K562 (cell line): Measurements from ENCODE around the gene MIER2. TPM values are rescaled to one million over a fixed set of nuclear protein-coding genes. Genes with fewer than 3 reads are reported as not detected.

Experiments
- ATAC-seq: fragments of 200-7000 bp; cut with Tn5 transposase; 3 replicates; pipeline ENCODE4 v1.9.1; 2020; ENCODE audit warnings: moderate library complexity
- BruUV-seq: library from RNA; stranded (reverse); fragments of 400-500 nt; replicated peaks from 2 replicates; lab custom pipeline; 2021; lab: Mats Ljungman, UMichigan
- CTCF ChIA-PET: fragments of 300-600 bp; formaldehyde crosslinking; extraction: SDS; loops from one replicate; lab custom pipeline; 2021; ENCODE audit warnings: low intra/inter-chr PET ratio; lab: Yijun Ruan, JAX
- POLR2A ChIA-PET: fragments of 300-600, 350-650 bp; sonication (Branson Sonifier 250); formaldehyde crosslinking; extraction: SDS; loops from one replicate; lab custom pipeline; 2021; ENCODE audit warnings: antibody characterized with exemption, inconsistent platforms; lab: Yijun Ruan, JAX
- DNase-seq, 4 experiments: peaks; one replicate each; pipeline versions ENCODE4 v3.0.0 to v3.0.0-alpha.2; 2011 to 2018; ENCODE audit warnings: low spot score in 3 of 4, mixed read lengths in 3 of 4; ENCODE audit errors: extremely low read depth in 1 of 4
- FAIRE-seq: peaks from 2 replicates; lab custom pipeline; 2011; peaks lifted over from hg19 to GRCh38; lab: Jason Lieb, UNC
- H2AFZ ChIP-seq: 2 replicates; pipeline ENCODE4 v1.6.0; 2011; ENCODE audit warnings: low read depth, low read length, control low read depth, inconsistent platforms
- H3K27ac ChIP-seq: fragments of 200-600 bp; 3 replicates; pipeline ENCODE4 v1.8.0; 2011; ENCODE audit warnings: low read depth, mild to moderate bottlenecking, control low read depth, inconsistent platforms, low read length, moderate library complexity, mixed read lengths; ENCODE audit errors: extremely low read depth
- H3K27me3 ChIP-seq, 2 experiments: fragments of 300-600 bp in 1 of 2; 2 replicates in 1 of 2; 3 replicates in 1 of 2; pipeline versions ENCODE4 v1.6.0 to v1.8.0; 2011; ENCODE audit warnings: inconsistent platforms in 2 of 2, low read length in 2 of 2, mild to moderate bottlenecking in 1 of 2, mixed read lengths in 1 of 2, moderate library complexity in 1 of 2; ENCODE audit not compliant: control insufficient read depth in 2 of 2, insufficient read depth in 2 of 2
- H3K36me3 ChIP-seq: fragments of 300-600 bp; 3 replicates; pipeline ENCODE4 v1.8.0; 2011; ENCODE audit warnings: mild to moderate bottlenecking, low read length, inconsistent platforms; ENCODE audit not compliant: control insufficient read depth, insufficient read depth
- H3K4me1 ChIP-seq, 2 experiments: fragments of 200-600 bp in 1 of 2; replicated peaks in 1 of 2; 2 replicates in 1 of 2; 3 replicates in 1 of 2; pipeline versions ENCODE4 v1.5.1 to v1.8.0; 2011; ENCODE audit warnings: inconsistent platforms in 2 of 2, low read length in 2 of 2, mild to moderate bottlenecking in 1 of 2, mixed read lengths in 1 of 2, moderate library complexity in 1 of 2; ENCODE audit not compliant: control insufficient read depth in 2 of 2, insufficient read depth in 2 of 2
- H3K4me2 ChIP-seq: 2 replicates; pipeline ENCODE4 v1.6.1; 2011; ENCODE audit warnings: low read length, control low read depth, inconsistent platforms, mixed read lengths; ENCODE audit not compliant: insufficient read depth
- H3K4me3 ChIP-seq: fragments of 200-600 bp; sonication (generic), shearing (Covaris generic); 2 replicates; pipeline ENCODE4 v1.5.1; 2016; ENCODE audit warnings: control low read depth, inconsistent platforms
- H3K79me2 ChIP-seq: fragments of 200-600 bp; 3 replicates; pipeline ENCODE4 v1.8.0; 2011; ENCODE audit warnings: low read length, inconsistent platforms; ENCODE audit not compliant: control insufficient read depth, insufficient read depth
- H3K9ac ChIP-seq, 2 experiments: 2 replicates each; pipeline versions ENCODE4 v1.6.0 to v1.6.1; 2011; ENCODE audit warnings: low read depth in 2 of 2, low read length in 2 of 2, control low read depth in 1 of 2, inconsistent platforms in 1 of 2, mild to moderate bottlenecking in 1 of 2, mixed read lengths in 1 of 2; ENCODE audit not compliant: insufficient read depth in 1 of 2
- H3K9me1 ChIP-seq: one replicate; pipeline ENCODE4 v1.6.0; 2011; ENCODE audit warnings: inconsistent platforms, mild to moderate bottlenecking, low read length, moderate library complexity; ENCODE audit not compliant: control insufficient read depth, insufficient read depth
- H3K9me3 ChIP-seq: replicated peaks from 2 replicates; pipeline ENCODE4 v1.5.1; 2011; ENCODE audit warnings: low read depth, low read length, inconsistent platforms; ENCODE audit not compliant: control insufficient read depth, insufficient read depth
- H4K20me1 ChIP-seq: replicated peaks from 2 replicates; pipeline ENCODE4 v1.6.1; 2011; ENCODE audit warnings: low read length, inconsistent platforms, mixed read lengths; ENCODE audit not compliant: control insufficient read depth, insufficient read depth
- CBFA2T2 ChIP-seq: fragments of 450-650 bp; conservative IDR thresholded peaks from 2 replicates; pipeline ENCODE4 v1.6.1; 2017; ENCODE audit warnings: mild to moderate bottlenecking
- EP300 ChIP-seq: IDR thresholded peaks from 2 replicates; pipeline ENCODE4 v1.6.1; 2012; ENCODE audit warnings: low read length, improper control_type of control experiment
- NBN ChIP-seq: fragments of 450-650 bp; IDR thresholded peaks from 2 replicates; pipeline ENCODE4 v1.6.1; 2016; ENCODE audit warnings: low read depth, mild to moderate bottlenecking
- NONO ChIP-seq, 2 experiments: fragments of 200-400 bp in 1 of 2; fragments of 450-650 bp in 1 of 2; formaldehyde crosslinking in 1 of 2; IDR thresholded peaks; 2 replicates each; pipeline ENCODE4 v1.6.1; 2017; ENCODE audit warnings: low read depth in 2 of 2, mild to moderate bottlenecking in 2 of 2, moderate library complexity in 2 of 2, low read length in 1 of 2
- RAD21 ChIP-seq, 2 experiments: fragments of 250-450 bp in 1 of 2; fragments of 450-650 bp in 1 of 2; sonication (Bioruptor Pico) in 1 of 2; formaldehyde crosslinking in 1 of 2; IDR thresholded peaks in 1 of 2; conservative IDR thresholded peaks in 1 of 2; 2 replicates each; pipeline versions ENCODE4 v1.4.0 to v1.8.0; 2020 to 2022; ENCODE audit warnings: mild to moderate bottlenecking in 2 of 2, moderate library complexity in 1 of 2
- RBM17 ChIP-seq: fragments of 200-400 bp; formaldehyde crosslinking; IDR thresholded peaks from 2 replicates; pipeline ENCODE4 v1.6.1; 2017; ENCODE audit warnings: low read depth, mild to moderate bottlenecking, low read length, borderline replicate concordance
- RNF2 ChIP-seq: sonication (generic); IDR thresholded peaks from 2 replicates; pipeline ENCODE4 v1.6.1; 2016
- SPI1 ChIP-seq: IDR thresholded peaks from 2 replicates; pipeline ENCODE4 v1.6.1; 2011; ENCODE audit warnings: low read depth, low read length, control low read depth, borderline replicate concordance
- SREBF2 ChIP-seq: sonication (generic); formaldehyde crosslinking; IDR thresholded peaks from 2 replicates; pipeline ENCODE4 v1.4.0; 2020; ENCODE audit warnings: mild to moderate bottlenecking, missing genetic modification reagents
- SRF ChIP-seq, 2 experiments: fragments of 250-450, 450-650 bp in 1 of 2; sonication (Bioruptor Pico) in 1 of 2; sonication (generic) in 1 of 2; formaldehyde crosslinking; IDR thresholded peaks; 2 replicates each; pipeline versions ENCODE4 v1.5.0 to v1.5.1; 2020 to 2022; ENCODE audit warnings: mild to moderate bottlenecking in 1 of 2, missing genetic modification reagents in 1 of 2
- SRSF7 ChIP-seq: fragments of 200-400 bp; formaldehyde crosslinking; optimal IDR thresholded peaks from 2 replicates; pipeline ENCODE3; 2017; ENCODE audit warnings: mild to moderate bottlenecking, low read depth, low read length
- ZBTB17 ChIP-seq: fragments of 450-650 bp; formaldehyde crosslinking; IDR thresholded peaks from 2 replicates; pipeline ENCODE4 v1.4.0; 2020; ENCODE audit warnings: mild to moderate bottlenecking
- ZFP30 ChIP-seq: fragments of 250-450 bp; sonication (Bioruptor Pico); IDR thresholded peaks from 2 replicates; pipeline ENCODE4 v1.8.0; 2022; ENCODE audit warnings: moderate library complexity, mild to moderate bottlenecking, inconsistent platforms, borderline replicate concordance
- ZNF121 ChIP-seq: sonication (generic); formaldehyde crosslinking; conservative IDR thresholded peaks from 2 replicates; pipeline ENCODE4 v1.8.0; 2022; ENCODE audit warnings: missing genetic modification reagents
- ZNF316 ChIP-seq: fragments of 450-650 bp; IDR thresholded peaks from 2 replicates; pipeline ENCODE4 v1.6.1; 2016
- ZNF384 ChIP-seq: IDR thresholded peaks from 2 replicates; pipeline ENCODE4 v1.6.1; 2012; ENCODE audit warnings: low read depth, low read length, improper control_type of control experiment
- WGBS: fragments of 100-300 bp; shearing (Covaris generic); methylation state at CpG from one replicate; pipeline ENCODE4 v1.1.6; 2016; ENCODE audit warnings: low coverage, mixed read lengths; ENCODE audit not compliant: insufficient coverage; ENCODE audit errors: missing lambda C conversion rate; 5-methylcytosine and 5-hydroxymethylcytosine counted together
- in situ Hi-C: fragments of 300-500 bp; cut with MboI; formaldehyde crosslinking; loops from 4 replicates; pipeline ENCODE4 v1.15.0; 2018; ENCODE audit warnings: inconsistent platforms, mixed read lengths
- intact Hi-C: fragments of 100-400 bp; cut with micrococcal nuclease; formaldehyde crosslinking; loops from 2 replicates; pipeline ENCODE4 v1.14.2; 2022
- polyA plus RNA-seq, 8 experiments: library from polyadenylated mRNA; depleted of rRNA in 4 of 8; stranded (reverse) in 5 of 8; unstranded in 3 of 8; fragments of >200 nt; fragmentation: Nextera tagmentation in 2 of 8; fragmentation: Illumina TruSeq in 1 of 8; extraction: Ambion mirVana in 2 of 8; extraction: Trizol in 1 of 8; gene quantifications; 2 replicates each; pipeline versions ENCODE4 v1.2.1 to v1.2.3, GENCODE V29; 2011 to 2014; ENCODE audit warnings: inconsistent platforms in 1 of 8, missing spikeins in 1 of 8
- total RNA-seq, 7 experiments: library from RNA; depleted of rRNA in 6 of 7; stranded (reverse); fragments of >200 nt in 6 of 7; fragmentation: Illumina TruSeq in 2 of 7; extraction: Trizol in 2 of 7; gene quantifications; 2 replicates each; pipeline versions ENCODE4 v1.2.1 to v1.2.3, GENCODE V29; 2011 to 2021; ENCODE audit warnings: low replicate concordance in 1 of 7
- TF ChIP-seq, protein P1 (sequence below): IDR thresholded peaks from 2 replicates; pipeline ENCODE4 v1.6.1; 2016; ENCODE audit warnings: missing genetic modification characterization, missing compliant biosample characterization
- TF ChIP-seq, protein P2 (sequence below): fragments of 250-450 bp; sonication (Bioruptor Pico); IDR thresholded peaks from 2 replicates; pipeline ENCODE4 v1.5.0; 2021
- TF ChIP-seq, protein P3 (sequence below): sonication (generic); formaldehyde crosslinking; IDR thresholded peaks from 2 replicates; pipeline ENCODE4 v1.8.0; 2022; ENCODE audit warnings: missing genetic modification reagents, mild to moderate bottlenecking, borderline replicate concordance

The MIER2 gene
- total and polyA plus RNA-seq, 9 of the 15 experiments (the other 6 are each of a cell fraction or from before 2014, with no cell fraction given), result 0.46 to 34.7 (median 15.6) TPM

DNA sequence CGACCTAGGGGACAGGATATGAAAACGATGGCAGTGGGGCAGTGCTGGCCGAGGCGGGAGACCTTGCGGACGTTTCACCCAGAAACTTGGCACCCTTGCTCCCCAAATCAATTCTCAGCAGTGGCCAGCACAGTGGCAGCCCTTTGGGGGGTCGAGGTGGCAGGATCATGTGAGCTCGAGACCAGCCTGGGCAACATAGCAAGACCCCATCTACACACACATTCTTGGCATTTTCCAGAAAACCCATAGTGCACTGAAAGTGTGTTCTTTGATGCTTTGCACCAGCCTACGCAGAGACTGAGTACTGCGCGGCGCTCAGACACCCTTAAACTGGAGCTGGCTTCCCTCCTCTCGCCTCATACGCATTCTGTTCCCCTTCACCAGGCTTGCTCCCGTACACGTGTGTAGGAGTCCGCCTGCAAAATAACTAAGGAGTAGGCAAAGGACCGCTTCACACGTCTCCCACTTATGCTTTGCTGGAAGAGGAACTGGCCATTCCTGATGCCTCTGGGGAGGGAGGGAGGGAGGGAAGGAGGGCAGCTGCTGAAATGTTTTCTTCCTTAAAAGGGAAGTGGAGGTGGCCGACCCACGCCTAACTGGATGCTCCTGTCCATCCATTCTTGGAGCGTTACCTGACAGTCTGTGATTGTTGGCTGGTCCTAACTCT is 23.5 kb upstream of the MIER2 start:
- BruUV-seq, result no TSS peak
- TF ChIP-seq RAD21 (CRISPR knock-in tag; conservative IDR thresholded peaks at IDR 0.05 in 1 of 2, IDR thresholded peaks at IDR 0.05 in 1 of 2) (no peak), ZNF384 (no peak), ZFP30 (CRISPR knock-in tag) (no peak), RNF2 (no peak), NONO (IDR thresholded peaks at IDR 0.05; ENCODE audit: low read depth in 2 of 2, low read length in 1 of 2) (no peak), RBM17 (no peak), ZBTB17 (CRISPR knock-in tag) (no peak), ZNF316 (no peak), NBN (no peak), ZNF121 (peak; percentile 44; the same call in 1 of the 2 replicates), EP300 (no peak), SPI1 (peak; percentile 59; the same call in 1 of the 2 replicates), SRSF7 (no peak), SREBF2 (no peak), CBFA2T2 (no peak), SRF (CRISPR knock-in tag; IDR thresholded peaks at IDR 0.05) (peak in 1 of 2 experiments; percentile 75; a peak in 1 of 4 replicates)
- TF ChIP-seq, protein P1, sequence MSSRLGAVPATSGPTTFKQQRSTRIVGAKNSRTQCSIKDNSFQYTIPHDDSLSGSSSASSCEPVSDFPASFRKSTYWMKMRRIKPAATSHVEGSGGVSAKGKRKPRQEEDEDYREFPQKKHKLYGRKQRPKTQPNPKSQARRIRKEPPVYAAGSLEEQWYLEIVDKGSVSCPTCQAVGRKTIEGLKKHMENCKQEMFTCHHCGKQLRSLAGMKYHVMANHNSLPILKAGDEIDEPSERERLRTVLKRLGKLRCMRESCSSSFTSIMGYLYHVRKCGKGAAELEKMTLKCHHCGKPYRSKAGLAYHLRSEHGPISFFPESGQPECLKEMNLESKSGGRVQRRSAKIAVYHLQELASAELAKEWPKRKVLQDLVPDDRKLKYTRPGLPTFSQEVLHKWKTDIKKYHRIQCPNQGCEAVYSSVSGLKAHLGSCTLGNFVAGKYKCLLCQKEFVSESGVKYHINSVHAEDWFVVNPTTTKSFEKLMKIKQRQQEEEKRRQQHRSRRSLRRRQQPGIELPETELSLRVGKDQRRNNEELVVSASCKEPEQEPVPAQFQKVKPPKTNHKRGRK, result no peak
- TF ChIP-seq, protein P2, sequence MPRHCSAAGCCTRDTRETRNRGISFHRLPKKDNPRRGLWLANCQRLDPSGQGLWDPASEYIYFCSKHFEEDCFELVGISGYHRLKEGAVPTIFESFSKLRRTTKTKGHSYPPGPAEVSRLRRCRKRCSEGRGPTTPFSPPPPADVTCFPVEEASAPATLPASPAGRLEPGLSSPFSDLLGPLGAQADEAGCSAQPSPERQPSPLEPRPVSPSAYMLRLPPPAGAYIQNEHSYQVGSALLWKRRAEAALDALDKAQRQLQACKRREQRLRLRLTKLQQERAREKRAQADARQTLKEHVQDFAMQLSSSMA (CRISPR knock-in tag), result no peak
- TF ChIP-seq, protein P3, sequence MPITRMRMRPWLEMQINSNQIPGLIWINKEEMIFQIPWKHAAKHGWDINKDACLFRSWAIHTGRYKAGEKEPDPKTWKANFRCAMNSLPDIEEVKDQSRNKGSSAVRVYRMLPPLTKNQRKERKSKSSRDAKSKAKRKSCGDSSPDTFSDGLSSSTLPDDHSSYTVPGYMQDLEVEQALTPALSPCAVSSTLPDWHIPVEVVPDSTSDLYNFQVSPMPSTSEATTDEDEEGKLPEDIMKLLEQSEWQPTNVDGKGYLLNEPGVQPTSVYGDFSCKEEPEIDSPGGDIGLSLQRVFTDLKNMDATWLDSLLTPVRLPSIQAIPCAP (CRISPR knock-in tag), result no peak

More for the DNA sequence above, 23.5 kb upstream of the MIER2 start:
- H3K9ac ChIP-seq, result no peak overlapping the region
- H3K9me1 ChIP-seq, result no peaks in the 10 kb centered on the region
- no peak for DNase-seq
- no peak for FAIRE-seq
- H3K27me3 ChIP-seq, result peaks cover 62 to 88% of the 10 kb centered on the region in 2 experiments
- ChIA-PET POLR2A (no interaction called here), CTCF (no interaction called here)
- H3K4me3 ChIP-seq, result no peak overlapping the region
- no peak overlapping the region for H3K4me2 ChIP-seq
- no peaks in the 10 kb centered on the region for H4K20me1 ChIP-seq
- no peaks in the 10 kb centered on the region for H3K9me3 ChIP-seq
- intact Hi-C loops, result no loop called here
- H3K27ac ChIP-seq, result no peak overlapping the region
- no peak overlapping the region for H2AFZ ChIP-seq
- no peak for ATAC-seq
- H3K4me1 ChIP-seq, result peaks cover 0 to 10% of the 10 kb centered on the region in 2 experiments; a peak in 3 of 5 replicates
- no peaks in the 10 kb centered on the region for H3K36me3 ChIP-seq
- H3K79me2 ChIP-seq, result no peaks in the 10 kb centered on the region
- in situ Hi-C loops, result no loop called here
- WGBS, result 13% methylated on average over 22 of the region's 22 CpGs
